Measurements from ENCODE around the gene MED12. TPM values are rescaled to one million over a fixed set of nuclear protein-coding genes. Genes with fewer than 3 reads are reported as not detected.

The MED12 gene
- total and polyA plus RNA-seq, 10 of the 15 experiments (the other 5 are each of a cell fraction or from before 2014, with no cell fraction given): 0.68 to 28.5 (median 13.7) TPM

- DNase-seq (ENCODE audit: low read depth, low spot score): no peak
- Histone ChIP-seq H4K20me1 (ENCODE audit: control insufficient read depth, insufficient read depth) (no peaks in the 10 kb centered on the region), H3K4me1 (ENCODE audit: control insufficient read depth, insufficient read depth, low read length) (no peaks in the 10 kb centered on the region), H3K9me3 (replicated peaks; ENCODE audit: control insufficient read depth, insufficient read depth, low read length) (no peaks in the 10 kb centered on the region), H3K27ac (ENCODE audit: control insufficient read depth, insufficient read depth) (no peak overlapping the region), H2AFZ (ENCODE audit: control insufficient read depth, low read depth, low read length) (no peak overlapping the region), H3K4me2 (ENCODE audit: control insufficient read depth, insufficient read depth) (no peak overlapping the region), H3K27me3 (replicated peaks in 1 of 2; ENCODE audit: control insufficient read depth in 2 of 2, insufficient read depth in 2 of 2, low read length in 1 of 2) (no peaks in the 10 kb centered on the region), H3K36me3 (ENCODE audit: control insufficient read depth in 2 of 2, insufficient read depth in 2 of 2, low read length in 1 of 2) (no peaks in the 10 kb centered on the region; a peak in 2 of 4 replicates), H3K4me3 (no peak overlapping the region), H3K79me2 (ENCODE audit: control insufficient read depth, insufficient read depth, low read length) (no peaks in the 10 kb centered on the region), H3K9ac (ENCODE audit: control insufficient read depth, insufficient read depth, low read length) (no peak overlapping the region)
- ChIA-PET RAD21 (ENCODE audit: unreplicated experiment) (no interaction called here), CTCF (interaction anchor here (0.8 kb wide), 1 partner anchor 8 kb away, joined by 3 read pairs; no protein-coding TSS in a partner anchor), SMC1A (ENCODE audit: uncharacterized antibody, unreplicated experiment) (no interaction called here), POLR2A (no interaction called here)
- TF ChIP-seq ZSCAN29 (IDR thresholded peaks at IDR 0.05) (no peak), EP300 (IDR thresholded peaks at IDR 0.05; ENCODE audit: borderline replicate concordance in 1 of 2, control insufficient read depth in 1 of 2, low read depth in 2 of 2, low read length in 2 of 2) (no peak), SREBF2 (IDR thresholded peaks at IDR 0.05; ENCODE audit: low read length) (no peak), REST (IDR thresholded peaks at IDR 0.05; ENCODE audit: low read depth, low read length) (no peak), CUX1 (IDR thresholded peaks at IDR 0.05; ENCODE audit: insufficient replicate concordance, low read depth, low read length) (no peak), NR2F1 (conservative IDR thresholded peaks at IDR 0.05) (no peak), SRF (IDR thresholded peaks at IDR 0.05; ENCODE audit: low read depth in 2 of 2, low read length in 2 of 2) (no peak), TBL1XR1 (IDR thresholded peaks at IDR 0.05; ENCODE audit: low read depth, low read length) (no peak), RUNX3 (IDR thresholded peaks at IDR 0.05; ENCODE audit: low read length) (no peak), FOXM1 (IDR thresholded peaks at IDR 0.05; ENCODE audit: low read depth, low read length) (no peak)
- BruUV-seq (replicated peaks): no TSS peak
- in situ Hi-C loops (cut with MboI): no loop called here
- intact Hi-C loops (cut with micrococcal nuclease; ENCODE audit: unreplicated experiment): no loop called here
- ATAC-seq: no peak
- no peak for FAIRE-seq
- WGBS (ENCODE audit: insufficient coverage, insufficient replicate concordance, low lambda C conversion rate, missing lambda C conversion rate): 58% methylated on average over 4 of the region's 5 CpGs
Measured at GRCh38 chrX:71170660-71171059, 52.3 kb downstream of the MED12 start.
